Astrocyte (in vitro differentiated cells and primary cell): Measurements from ENCODE around the gene PCYT2. TPM values are rescaled to one million over a fixed set of nuclear protein-coding genes. Genes with fewer than 3 reads are reported as not detected.

Experiments
- DNase-seq: peaks from one replicate; pipeline ENCODE4 v3.0.0-alpha.2; 2010; ENCODE audit warnings: low read depth
- FAIRE-seq: peaks from 2 replicates; lab custom pipeline; 2011; peaks lifted over from hg19 to GRCh38; lab: Jason Lieb, UNC
- H2AFZ ChIP-seq: 2 replicates; pipeline ENCODE4 v1.6.0; 2012; ENCODE audit warnings: low read depth, low read length, inconsistent platforms
- H3K27ac ChIP-seq: 2 replicates; pipeline ENCODE4 v1.5.1; 2011; ENCODE audit warnings: low read depth, low read length, inconsistent platforms
- H3K27me3 ChIP-seq: 2 replicates; pipeline ENCODE4 v1.6.0; 2011; ENCODE audit warnings: low read length, inconsistent platforms; ENCODE audit not compliant: insufficient read depth
- H3K36me3 ChIP-seq: 2 replicates; pipeline ENCODE4 v1.5.1; 2011; ENCODE audit warnings: low read length, inconsistent platforms; ENCODE audit not compliant: insufficient read depth
- H3K4me1 ChIP-seq: 2 replicates; pipeline ENCODE4 v1.5.1; 2011; ENCODE audit warnings: low read length, inconsistent platforms; ENCODE audit not compliant: insufficient read depth
- H3K4me2 ChIP-seq: 2 replicates; pipeline ENCODE4 v1.6.0; 2012; ENCODE audit warnings: low read length, inconsistent platforms
- H3K4me3 ChIP-seq: 2 replicates; pipeline ENCODE4 v1.5.1; 2011; ENCODE audit warnings: low read depth, mild to moderate bottlenecking, low read length, inconsistent platforms; ENCODE audit not compliant: insufficient read depth
- H3K79me2 ChIP-seq: 2 replicates; pipeline ENCODE4 v1.6.0; 2012; ENCODE audit warnings: mild to moderate bottlenecking, low read length, inconsistent platforms; ENCODE audit not compliant: insufficient read depth
- H3K9ac ChIP-seq: 2 replicates; pipeline ENCODE4 v1.6.0; 2012; ENCODE audit warnings: mild to moderate bottlenecking, low read length, inconsistent platforms
- H3K9me3 ChIP-seq: 2 replicates; pipeline ENCODE4 v1.5.1; 2012; ENCODE audit warnings: low read depth, mild to moderate bottlenecking, low read length, inconsistent platforms; ENCODE audit not compliant: insufficient read depth
- H4K20me1 ChIP-seq: 2 replicates; pipeline ENCODE4 v1.6.0; 2012; ENCODE audit warnings: low read length, inconsistent platforms; ENCODE audit not compliant: insufficient read depth
- H3K27ac Mint-ChIP-seq: one replicate; pipeline ENCODE4 v1.8.0; 2021; ENCODE audit warnings: mild to moderate bottlenecking, mixed read lengths; ENCODE audit not compliant: unreplicated experiment
- H3K27me3 Mint-ChIP-seq: one replicate; pipeline ENCODE4 v1.8.0; 2021; ENCODE audit warnings: low read depth, mixed read lengths; ENCODE audit not compliant: unreplicated experiment
- H3K36me3 Mint-ChIP-seq: one replicate; pipeline ENCODE4 v1.8.0; 2021; ENCODE audit warnings: low read depth, mixed read lengths; ENCODE audit not compliant: unreplicated experiment
- H3K4me1 Mint-ChIP-seq: one replicate; pipeline ENCODE4 v1.8.0; 2021; ENCODE audit warnings: low read depth, mixed read lengths; ENCODE audit not compliant: unreplicated experiment
- H3K4me3 Mint-ChIP-seq: one replicate; pipeline ENCODE4 v1.8.0; 2021; ENCODE audit warnings: mild to moderate bottlenecking, moderate library complexity, mixed read lengths; ENCODE audit not compliant: unreplicated experiment
- H3K9me3 Mint-ChIP-seq: one replicate; pipeline ENCODE4 v1.8.0; 2021; ENCODE audit warnings: mild to moderate bottlenecking, mixed read lengths; ENCODE audit not compliant: unreplicated experiment
- EZH2 ChIP-seq: IDR thresholded peaks from 2 replicates; pipeline ENCODE4 v1.6.1; 2012; ENCODE audit warnings: mild to moderate bottlenecking, low read length, inconsistent platforms; ENCODE audit not compliant: insufficient read depth
- total RNA-seq: library from RNA; stranded (reverse); gene quantifications from 2 replicates; pipeline ENCODE4 v1.2.1, GENCODE V29; 2021
- TF ChIP-seq, protein P1 (sequence below): IDR thresholded peaks from 2 replicates; pipeline ENCODE4 v1.5.1; 2011; ENCODE audit warnings: low read depth, mild to moderate bottlenecking, inconsistent platforms, low read length, moderate library complexity; ENCODE audit not compliant: insufficient read depth

The PCYT2 gene
- total RNA-seq, 1 donor from 2014 or later, result 31.6 TPM

GRCh38 chr17:81901167-81902022 lies 9.8 kb downstream of the PCYT2 start:
- Mint-ChIP-seq H3K36me3 (peaks cover 8% of the 10 kb centered on the region), H3K9me3 (no peaks in the 10 kb centered on the region), H3K4me3 (no peak overlapping the region), H3K4me1 (peaks cover 12% of the 10 kb centered on the region), H3K27me3 (no peaks in the 10 kb centered on the region), H3K27ac (peak overlapping the region; percentile 13)
- H3K9me3 ChIP-seq, result no peaks in the 10 kb centered on the region
- H3K4me2 ChIP-seq, result peak overlapping the region; percentile 77
- peaks cover 2% of the 10 kb centered on the region for H3K36me3 ChIP-seq
- no peak overlapping the region for H3K27ac ChIP-seq
- FAIRE-seq, result no peak
- H3K4me3 ChIP-seq, result peak overlapping the region; percentile 1
- no peak overlapping the region for H3K9ac ChIP-seq
- DNase-seq, result no peak
- H3K4me1 ChIP-seq, result peaks cover 32% of the 10 kb centered on the region
- H4K20me1 ChIP-seq, result peaks cover 26% of the 10 kb centered on the region
- no peak overlapping the region for H2AFZ ChIP-seq
- H3K79me2 ChIP-seq, result peaks cover 13% of the 10 kb centered on the region
- TF ChIP-seq, protein P1, sequence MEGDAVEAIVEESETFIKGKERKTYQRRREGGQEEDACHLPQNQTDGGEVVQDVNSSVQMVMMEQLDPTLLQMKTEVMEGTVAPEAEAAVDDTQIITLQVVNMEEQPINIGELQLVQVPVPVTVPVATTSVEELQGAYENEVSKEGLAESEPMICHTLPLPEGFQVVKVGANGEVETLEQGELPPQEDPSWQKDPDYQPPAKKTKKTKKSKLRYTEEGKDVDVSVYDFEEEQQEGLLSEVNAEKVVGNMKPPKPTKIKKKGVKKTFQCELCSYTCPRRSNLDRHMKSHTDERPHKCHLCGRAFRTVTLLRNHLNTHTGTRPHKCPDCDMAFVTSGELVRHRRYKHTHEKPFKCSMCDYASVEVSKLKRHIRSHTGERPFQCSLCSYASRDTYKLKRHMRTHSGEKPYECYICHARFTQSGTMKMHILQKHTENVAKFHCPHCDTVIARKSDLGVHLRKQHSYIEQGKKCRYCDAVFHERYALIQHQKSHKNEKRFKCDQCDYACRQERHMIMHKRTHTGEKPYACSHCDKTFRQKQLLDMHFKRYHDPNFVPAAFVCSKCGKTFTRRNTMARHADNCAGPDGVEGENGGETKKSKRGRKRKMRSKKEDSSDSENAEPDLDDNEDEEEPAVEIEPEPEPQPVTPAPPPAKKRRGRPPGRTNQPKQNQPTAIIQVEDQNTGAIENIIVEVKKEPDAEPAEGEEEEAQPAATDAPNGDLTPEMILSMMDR, result no peak
- no peak for TF ChIP-seq EZH2
- H3K27me3 ChIP-seq, result no peaks in the 10 kb centered on the region

DNA sequence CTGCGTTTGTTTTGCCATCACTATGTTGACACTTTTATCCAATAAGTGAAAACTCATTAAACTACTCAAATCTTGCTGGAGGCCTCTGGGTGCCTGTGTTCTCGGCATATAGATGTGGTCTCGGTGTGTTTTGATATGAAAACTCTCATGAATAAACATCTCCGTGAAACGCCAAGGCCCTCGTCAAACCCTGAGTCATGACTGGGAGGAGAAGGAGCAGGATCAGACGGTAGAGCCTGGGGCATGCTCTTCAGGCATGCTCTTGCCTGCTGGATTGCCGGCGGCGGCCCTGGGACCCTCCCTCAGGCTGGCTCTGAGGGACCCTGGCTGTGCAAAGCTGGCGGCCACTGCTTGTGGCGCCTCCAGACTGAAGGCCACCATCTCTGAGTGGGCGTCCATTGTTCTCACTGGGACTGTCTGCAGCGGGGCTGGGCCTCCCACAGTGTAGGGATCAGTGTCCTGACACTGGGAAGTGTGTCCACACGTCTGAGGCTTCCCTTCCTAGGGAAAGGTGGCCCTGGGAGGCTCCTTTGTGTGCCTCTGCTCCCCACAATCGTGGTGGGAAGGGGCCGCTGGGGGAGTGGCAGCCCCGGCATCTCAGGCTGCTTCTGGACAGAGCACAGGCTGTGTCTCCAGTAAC lies 10.9 kb downstream of the PCYT2 start:
- Histone ChIP-seq H4K20me1 (peaks cover 22% of the 10 kb centered on the region), H3K36me3 (peaks cover 4% of the 10 kb centered on the region), H2AFZ (no peak overlapping the region), H3K27ac (no peak overlapping the region), H3K4me3 (no peak overlapping the region), H3K9me3 (no peaks in the 10 kb centered on the region), H3K4me2 (no peak overlapping the region), H3K9ac (no peak overlapping the region), H3K79me2 (peaks cover 14% of the 10 kb centered on the region), H3K4me1 (peaks cover 32% of the 10 kb centered on the region), H3K27me3 (no peaks in the 10 kb centered on the region)
- Mint-ChIP-seq H3K27me3 (no peaks in the 10 kb centered on the region), H3K4me1 (peaks cover 12% of the 10 kb centered on the region), H3K27ac (peak overlapping the region; percentile 58), H3K9me3 (no peaks in the 10 kb centered on the region), H3K4me3 (no peak overlapping the region), H3K36me3 (peaks cover 11% of the 10 kb centered on the region)
- no peak for FAIRE-seq
- DNase-seq, result no peak
- TF ChIP-seq, protein P1, result no peak
- no peak for TF ChIP-seq EZH2
